GM18499 (cell line): ENCODE data around the gene MTSS2.

ENCODE experiments used
- ATAC-seq: cut with Tn5 transposase; IDR thresholded peaks from one replicate; pipeline ENCODE4 v1.9.1; 2021; ENCODE audit warnings: moderate number of reproducible peaks; ENCODE audit not compliant: insufficient read depth, unreplicated experiment

Gene MTSS2

GRCh38 chr16:70685938-70686375 is at the start of gene MTSS2:
TSS of gene MTSS2 (minus strand) at chr16:70686053. CDS start at chr16:70685791, 262 bp downstream.
- ATAC-seq: no peak

DNA sequence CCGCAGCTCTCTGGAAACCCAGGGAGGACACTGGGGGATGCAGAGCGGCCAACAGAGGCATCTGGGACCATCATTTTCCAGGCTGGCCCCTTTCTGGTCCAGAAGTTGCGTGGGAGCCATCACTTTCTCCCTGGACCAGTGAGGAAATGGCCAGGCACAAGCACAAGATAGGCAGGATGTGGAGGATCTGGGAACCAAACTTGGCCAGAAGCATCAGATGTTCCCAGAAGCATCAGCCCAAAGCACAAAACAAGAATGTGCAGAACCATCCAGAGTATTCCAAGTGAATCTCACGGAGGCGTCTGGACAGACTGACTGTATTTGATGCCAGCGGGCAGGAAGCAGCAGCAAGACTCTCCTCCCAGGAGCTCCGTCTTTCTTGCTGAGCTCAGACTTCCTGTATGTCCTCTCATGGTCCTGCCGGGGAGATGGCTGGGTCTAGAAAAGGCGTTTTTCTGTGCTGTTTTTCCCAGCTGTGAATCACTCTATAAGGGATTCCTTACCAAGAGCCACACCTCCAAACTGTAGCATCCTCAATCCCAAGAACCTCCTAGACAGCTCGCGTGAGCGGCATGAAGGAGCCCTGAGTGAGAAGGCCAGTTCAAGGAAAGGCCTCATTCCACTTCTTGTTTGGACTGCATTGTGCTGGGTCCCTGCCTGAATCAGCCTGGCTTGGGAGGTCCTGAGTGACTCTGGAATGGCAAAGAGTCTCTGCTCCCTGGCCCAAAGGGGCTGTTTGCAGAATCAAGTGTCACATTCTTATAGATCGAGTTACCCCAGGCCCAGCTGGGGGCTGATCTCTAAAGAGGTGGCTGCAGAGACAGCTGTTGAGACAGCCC is 49.5 kb upstream of the MTSS2 start:
- no peak for ATAC-seq

DNA sequence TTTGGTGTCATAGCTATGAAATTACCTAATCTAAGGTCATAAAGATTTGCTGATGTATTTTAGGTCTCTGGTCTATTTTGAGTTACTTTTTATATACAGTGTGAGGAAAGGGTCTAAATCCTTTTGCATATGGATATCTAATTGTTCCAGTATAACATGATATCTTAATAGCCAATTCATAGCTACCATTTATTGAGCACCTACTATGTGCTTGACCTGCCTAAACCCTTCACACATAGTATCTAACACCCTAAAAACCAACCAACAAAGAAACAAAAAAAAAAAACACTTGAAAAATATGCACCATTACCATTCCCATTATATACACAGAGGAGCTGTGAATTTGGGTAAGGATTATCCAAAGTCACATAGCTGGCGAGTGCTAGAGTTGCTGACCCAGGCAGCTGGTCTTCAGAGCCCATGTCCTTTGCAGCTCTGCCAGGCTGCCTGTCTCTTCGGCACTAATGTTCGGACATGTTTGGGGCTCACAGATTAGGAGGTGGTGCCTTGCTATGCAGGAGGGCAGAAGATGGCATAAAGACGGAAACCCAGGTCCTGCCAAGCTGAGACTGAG is 48.8 kb upstream of the MTSS2 start:
- no peak for ATAC-seq

DNA sequence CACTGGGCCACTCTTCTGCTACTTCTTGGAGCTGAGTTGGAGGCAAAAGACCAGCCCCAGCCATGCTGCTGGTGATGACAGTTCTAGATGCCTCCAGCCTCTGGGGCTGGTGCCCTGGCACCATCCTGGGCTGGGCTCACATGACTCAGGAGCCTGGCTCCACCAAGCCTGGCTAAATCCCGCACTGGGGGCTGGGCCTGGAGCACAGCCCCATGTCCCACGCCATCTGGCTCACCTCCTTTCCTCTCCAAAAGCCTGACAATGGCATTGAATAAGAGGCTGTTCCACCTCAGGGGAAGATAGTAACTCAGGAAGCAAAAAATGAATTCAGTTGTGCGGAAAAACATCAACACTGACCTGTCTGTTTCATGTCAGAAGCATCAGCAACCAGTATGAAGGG is 45.1 kb upstream of the MTSS2 start:
- ATAC-seq: no peak

- ATAC-seq: no peak
These were observed 44.2 kb upstream of the MTSS2 start for GRCh38 chr16:70730031-70730430.

DNA sequence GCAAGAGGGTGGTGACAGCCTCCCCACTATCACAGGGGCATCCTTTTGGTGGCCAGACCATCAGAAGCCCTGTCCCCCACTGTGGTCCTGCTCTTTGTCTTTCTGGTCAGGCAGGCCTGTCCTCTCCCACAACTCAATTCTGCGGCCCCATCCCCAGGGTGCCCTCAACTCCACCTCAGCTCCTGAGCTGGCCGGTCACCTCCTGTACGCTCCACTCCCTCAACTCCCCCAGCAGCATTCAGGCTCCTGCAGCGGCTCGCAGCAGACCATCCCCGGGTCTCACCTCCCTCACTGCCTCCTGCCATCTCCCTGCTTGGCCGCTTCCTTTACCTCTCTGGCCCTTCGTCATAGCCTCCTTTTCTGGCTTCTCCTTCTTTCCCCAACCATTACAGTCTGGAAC is 43.4 kb upstream of the MTSS2 start:
- ATAC-seq: no peak

GRCh38 chr16:70728150-70728549 is 42.3 kb upstream of the MTSS2 start:
- ATAC-seq: no peak

DNA sequence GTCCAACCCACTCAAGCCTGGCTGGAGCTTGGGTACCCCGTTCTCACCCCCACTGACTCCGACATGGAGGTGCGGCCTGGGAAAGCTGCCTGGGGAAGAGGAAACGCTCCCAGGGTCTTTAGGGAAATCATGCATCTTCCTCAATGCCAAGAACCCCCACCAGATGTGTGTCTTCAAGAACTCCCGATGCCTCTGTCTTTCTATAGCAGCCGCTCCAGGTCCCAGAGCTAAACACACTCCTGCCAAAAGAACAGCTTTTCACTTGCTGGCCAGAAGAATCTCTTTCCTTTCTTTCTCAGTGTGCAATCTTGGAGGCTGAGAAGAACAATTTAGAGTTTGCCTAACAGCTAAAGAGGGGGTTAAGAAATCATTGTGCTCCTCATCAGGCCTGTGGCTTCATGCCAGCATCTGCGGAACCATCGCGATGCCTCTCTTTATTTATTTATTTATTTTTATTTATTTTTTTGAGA is 41.1 kb upstream of the MTSS2 start:
- no peak for ATAC-seq

GRCh38 chr16:70725912-70726828 is 40.3 kb upstream of the MTSS2 start:
- ATAC-seq: no peak

DNA sequence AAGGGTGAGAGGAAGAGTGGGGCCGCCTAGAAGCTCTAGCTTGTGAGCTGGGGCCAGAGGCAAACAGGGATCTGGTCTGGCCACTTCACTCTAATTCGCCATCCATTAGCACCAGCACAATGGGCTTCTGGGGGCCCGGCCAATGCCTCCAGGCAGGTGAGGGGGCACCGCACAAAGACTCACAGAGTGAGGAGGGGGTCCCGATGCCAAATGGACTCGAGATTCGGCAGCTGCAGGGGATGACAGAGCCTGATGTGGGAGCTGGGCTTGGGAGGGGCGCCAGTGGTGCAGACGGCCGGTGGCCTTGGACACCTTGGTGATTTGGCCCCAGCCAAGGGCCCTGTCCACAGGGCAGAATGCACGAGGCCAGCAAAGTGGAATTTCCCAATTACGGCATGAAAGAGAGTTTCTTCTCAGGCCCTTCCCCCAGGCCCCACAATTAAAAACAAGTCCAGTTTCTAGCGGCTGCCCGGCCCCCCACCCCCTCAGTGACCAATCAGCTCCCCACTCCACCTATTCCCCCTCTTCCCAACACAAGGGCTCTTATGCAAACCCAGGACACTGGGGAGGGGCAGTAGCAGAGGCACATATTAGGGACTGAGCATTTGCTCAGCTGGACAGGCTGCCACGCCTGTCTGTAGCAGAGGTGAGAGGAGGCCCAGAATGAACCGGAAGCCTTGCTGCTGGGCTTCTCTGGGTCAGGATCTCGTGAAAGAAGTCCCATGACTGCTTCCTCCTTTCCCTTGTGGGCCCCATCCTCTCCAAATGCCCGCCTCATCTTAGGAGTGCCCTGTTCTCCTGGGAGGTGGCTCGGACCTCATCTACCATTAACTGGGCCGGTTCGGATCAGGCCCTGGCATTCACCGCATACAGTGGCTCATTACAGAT is 39.4 kb upstream of the MTSS2 start:
- ATAC-seq: no peak

GRCh38 chr16:70724146-70725023 is 38.5 kb upstream of the MTSS2 start:
- ATAC-seq: no peak

GRCh38 chr16:70723740-70724145 is 37.9 kb upstream of the MTSS2 start:
- no peak for ATAC-seq

DNA sequence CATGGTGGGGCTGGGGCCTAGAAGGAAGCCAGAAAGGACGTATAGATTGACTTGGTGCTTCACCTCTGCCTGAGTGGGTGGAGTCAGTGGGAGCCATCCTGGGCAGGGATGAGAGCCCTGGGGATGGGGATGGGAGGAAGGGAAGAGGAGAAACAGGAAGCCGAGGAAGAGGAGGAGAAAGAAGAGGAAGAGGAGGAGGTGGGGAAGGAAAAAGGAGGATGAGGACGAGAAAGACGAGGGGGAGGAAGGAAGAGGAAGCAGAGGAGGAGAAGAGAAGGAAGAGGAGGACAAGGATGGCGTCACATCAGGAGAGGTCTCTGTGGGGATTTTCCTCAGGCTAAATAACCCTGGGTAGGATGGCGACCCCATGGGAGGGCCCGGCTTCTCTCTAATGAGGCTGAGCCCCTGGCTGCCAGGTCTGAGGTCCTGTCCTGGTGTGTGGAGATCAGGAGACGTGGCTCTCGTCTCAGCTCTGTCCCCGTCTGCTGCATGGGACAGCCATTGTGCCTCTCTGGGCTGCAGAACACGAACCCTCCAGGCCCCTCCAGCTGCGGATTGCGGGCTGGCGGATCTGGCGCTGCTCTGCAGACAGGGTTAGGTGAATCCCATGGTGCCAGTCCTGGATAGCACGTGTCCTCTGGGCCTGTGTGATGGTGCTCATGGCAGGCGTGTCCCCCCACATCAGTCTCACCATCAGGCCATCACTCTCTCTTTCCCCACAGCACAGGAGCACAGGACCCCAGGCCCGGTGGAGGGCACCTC is 35.5 kb upstream of the MTSS2 start:
- ATAC-seq: no peak

GRCh38 chr16:70720425-70721201 is 34.8 kb upstream of the MTSS2 start:
- no peak for ATAC-seq

- ATAC-seq: no peak
These were observed 31.2 kb upstream of the MTSS2 start for GRCh38 chr16:70717065-70717464.

DNA sequence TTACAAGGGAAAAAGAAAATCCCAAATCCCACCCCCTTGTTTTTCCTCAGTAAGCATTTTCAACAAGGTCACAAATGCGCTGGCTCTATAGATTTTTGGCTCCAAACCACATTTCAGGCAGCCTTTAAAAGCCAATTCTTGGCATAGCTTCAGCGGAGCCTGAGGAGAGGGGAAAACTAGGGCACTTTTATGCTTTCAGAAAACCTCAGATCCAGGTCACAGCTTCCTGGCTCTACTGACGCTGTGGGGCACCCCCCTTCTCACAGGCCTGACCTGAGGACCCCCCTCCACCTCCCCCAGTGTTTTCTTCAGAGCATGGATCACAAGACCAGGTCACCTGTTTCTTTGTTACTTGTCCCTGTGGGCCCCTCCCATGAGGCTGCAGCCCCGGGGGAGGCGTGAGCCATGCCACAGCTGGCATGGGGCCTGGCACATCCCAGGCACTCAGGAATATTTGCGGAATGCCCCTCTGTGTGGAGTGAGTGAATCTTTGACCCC is 30.1 kb upstream of the MTSS2 start:
- no peak for ATAC-seq
